ENCODE results near the gene SH3D19.
"Not testable (repeated sequence)": the region's sequence is repeated elsewhere in the genome, so short reads cannot be mapped to it uniquely, and the experiment has no call there.

The SH3D19 gene

DNA sequence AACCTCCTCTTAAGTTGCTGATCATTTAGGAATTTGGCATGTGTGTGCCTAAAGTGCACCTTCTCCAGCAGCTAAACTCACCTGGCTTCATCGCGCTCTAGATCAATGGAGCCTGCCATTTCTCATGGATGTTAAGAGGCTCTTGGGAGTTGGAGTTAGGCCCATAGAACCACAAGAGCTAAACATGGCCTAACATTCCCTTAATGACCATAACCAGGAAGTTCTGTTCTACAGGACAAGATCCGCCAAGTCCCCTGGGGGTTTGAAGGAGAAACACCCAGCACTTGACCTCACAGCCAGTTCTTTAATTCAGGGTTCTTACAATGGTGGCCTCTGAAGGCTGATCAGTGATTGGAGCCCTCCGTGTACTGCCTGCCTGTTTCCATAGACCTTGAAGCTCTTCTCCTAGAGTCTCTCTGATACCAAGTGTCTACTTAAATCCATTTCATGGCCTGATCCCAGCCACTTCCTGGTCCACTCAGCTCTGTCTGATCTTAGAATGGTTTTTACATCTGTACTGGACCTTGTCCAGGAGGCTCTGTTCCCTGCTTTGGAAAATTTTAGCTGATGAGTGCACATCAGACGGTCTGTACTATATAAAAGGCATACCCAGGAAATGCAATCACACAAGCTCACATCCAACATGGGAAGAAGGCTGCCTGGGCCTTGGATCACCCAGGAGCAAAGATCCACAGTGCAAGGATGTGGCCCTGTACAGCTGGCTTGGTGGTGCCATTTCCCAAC is 180.9 kb downstream of the SH3D19 start:
- Histone ChIP-seq H3K27ac (ENCODE audit: low read depth, low read length) (no peak overlapping the region), H3K4me1 (ENCODE audit: control insufficient read depth in 5 of 5, insufficient read depth in 5 of 5, low read length in 5 of 5) (peaks cover 0 to 9% (median 3%) of the 10 kb centered on the region in 5 donors), H3K36me3 (ENCODE audit: control insufficient read depth in 5 of 5, insufficient read depth in 5 of 5, low read length in 5 of 5) (peaks cover 44 to 87% (median 72%) of the 10 kb centered on the region in 5 donors), H3K9ac (ENCODE audit: low read length in 5 of 5) (no peak overlapping the region), H3K9me3 (ENCODE audit: control insufficient read depth in 5 of 5, low read length in 5 of 5) (no peaks in the 10 kb centered on the region), H3K27me3 (ENCODE audit: control insufficient read depth in 5 of 5, insufficient read depth in 4 of 5, low read length in 5 of 5) (no peaks in the 10 kb centered on the region), H3K4me3 (ENCODE audit: low read depth in 1 of 5, low read length in 5 of 5) (no peak overlapping the region)

DNA sequence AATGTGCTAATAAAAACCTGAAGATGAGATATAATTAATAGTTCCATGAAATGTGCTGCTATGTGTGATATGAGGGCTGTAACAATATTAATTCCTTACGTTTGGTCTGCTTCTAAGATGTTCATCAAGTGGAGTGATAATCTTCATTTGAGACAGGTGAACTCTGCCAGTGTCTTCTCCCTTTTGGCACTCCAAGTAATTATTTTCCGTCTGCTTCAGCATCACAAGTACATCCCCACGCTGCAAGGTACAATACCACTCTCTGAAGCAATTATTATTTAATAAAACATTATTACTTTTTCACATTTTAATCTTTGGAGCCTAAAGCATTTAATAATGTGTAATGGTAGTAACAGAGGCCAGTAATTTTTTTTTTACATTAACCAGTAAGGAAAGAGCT is 181.6 kb downstream of the SH3D19 start:
- H3K27ac ChIP-seq (ENCODE audit: low read depth, low read length), result no peak overlapping the region
- H3K9ac ChIP-seq (ENCODE audit: low read length in 5 of 5), result no peak overlapping the region
- peaks cover 0 to 9% (median 3%) of the 10 kb centered on the region in 5 donors for H3K4me1 ChIP-seq (ENCODE audit: control insufficient read depth in 5 of 5, insufficient read depth in 5 of 5, low read length in 5 of 5)
- peaks cover 40 to 85% (median 70%) of the 10 kb centered on the region in 5 donors for H3K36me3 ChIP-seq (ENCODE audit: control insufficient read depth in 5 of 5, insufficient read depth in 5 of 5, low read length in 5 of 5)
- H3K27me3 ChIP-seq (ENCODE audit: control insufficient read depth in 5 of 5, insufficient read depth in 4 of 5, low read length in 5 of 5), result no peaks in the 10 kb centered on the region
- H3K4me3 ChIP-seq (ENCODE audit: low read depth in 1 of 5, low read length in 5 of 5), result no peak overlapping the region
- no peaks in the 10 kb centered on the region for H3K9me3 ChIP-seq (ENCODE audit: control insufficient read depth in 5 of 5, low read length in 5 of 5)

DNA sequence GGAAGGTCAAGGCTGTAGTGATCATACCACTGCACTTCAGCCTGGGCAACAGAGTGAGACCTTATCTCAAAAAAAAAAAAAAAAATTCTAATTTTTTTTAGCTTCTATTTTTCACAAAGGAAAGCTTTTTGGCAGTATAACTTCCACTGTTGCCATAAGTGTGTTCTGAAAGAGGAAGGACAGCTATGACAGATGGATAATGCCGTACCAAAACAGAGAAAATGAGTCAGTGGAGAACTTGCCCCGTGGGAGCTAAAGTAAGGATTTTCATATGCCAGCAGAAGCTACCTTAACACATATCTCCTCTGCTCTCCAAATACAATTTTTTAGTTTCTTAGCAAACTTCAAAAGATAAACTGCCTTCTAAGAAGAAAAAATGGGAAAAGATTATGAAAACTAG is 182.2 kb downstream of the SH3D19 start:
- Histone ChIP-seq H3K9me3 (ENCODE audit: control insufficient read depth in 5 of 5, low read length in 5 of 5) (no peaks in the 10 kb centered on the region), H3K4me1 (ENCODE audit: control insufficient read depth in 5 of 5, insufficient read depth in 5 of 5, low read length in 5 of 5) (peaks cover 0 to 9% (median 3%) of the 10 kb centered on the region in 5 donors), H3K9ac (ENCODE audit: low read length in 5 of 5) (no peak overlapping the region), H3K36me3 (ENCODE audit: control insufficient read depth in 5 of 5, insufficient read depth in 5 of 5, low read length in 5 of 5) (peaks cover 36 to 87% (median 67%) of the 10 kb centered on the region in 5 donors), H3K27me3 (ENCODE audit: control insufficient read depth in 5 of 5, insufficient read depth in 4 of 5, low read length in 5 of 5) (no peaks in the 10 kb centered on the region), H3K27ac (ENCODE audit: low read depth, low read length) (no peak overlapping the region), H3K4me3 (ENCODE audit: low read depth in 1 of 5, low read length in 5 of 5) (no peak overlapping the region)

DNA sequence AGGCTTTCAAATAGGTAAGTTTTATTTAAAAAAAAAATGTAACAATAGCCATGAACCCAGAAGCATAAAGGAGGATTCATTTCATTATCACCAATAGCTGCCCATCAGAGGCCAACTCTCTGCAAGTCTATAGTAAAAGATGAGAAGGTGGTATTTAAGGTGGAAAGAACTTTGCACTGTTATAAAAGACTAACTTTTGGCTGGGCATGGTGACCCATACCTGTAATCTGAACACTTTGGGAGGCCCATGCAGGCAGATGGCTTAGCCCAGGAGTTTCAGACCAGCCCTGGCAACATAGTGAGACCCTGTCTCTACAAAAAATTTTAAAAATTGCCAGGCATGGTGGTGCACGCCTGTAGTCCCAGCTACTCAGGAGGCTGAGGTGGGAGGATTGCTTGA is 182.6 kb downstream of the SH3D19 start:
- Histone ChIP-seq H3K4me3 (ENCODE audit: low read depth in 1 of 5, low read length in 5 of 5) (no peak overlapping the region), H3K27me3 (ENCODE audit: control insufficient read depth in 5 of 5, insufficient read depth in 4 of 5, low read length in 5 of 5) (no peaks in the 10 kb centered on the region), H3K4me1 (ENCODE audit: control insufficient read depth in 5 of 5, insufficient read depth in 5 of 5, low read length in 5 of 5) (peaks cover 0 to 9% (median 5%) of the 10 kb centered on the region in 5 donors), H3K9me3 (ENCODE audit: control insufficient read depth in 5 of 5, low read length in 5 of 5) (no peaks in the 10 kb centered on the region), H3K9ac (ENCODE audit: low read length in 5 of 5) (no peak overlapping the region), H3K27ac (ENCODE audit: low read depth, low read length) (no peak overlapping the region), H3K36me3 (ENCODE audit: control insufficient read depth in 5 of 5, insufficient read depth in 5 of 5, low read length in 5 of 5) (peaks cover 36 to 85% (median 64%) of the 10 kb centered on the region in 5 donors)

DNA sequence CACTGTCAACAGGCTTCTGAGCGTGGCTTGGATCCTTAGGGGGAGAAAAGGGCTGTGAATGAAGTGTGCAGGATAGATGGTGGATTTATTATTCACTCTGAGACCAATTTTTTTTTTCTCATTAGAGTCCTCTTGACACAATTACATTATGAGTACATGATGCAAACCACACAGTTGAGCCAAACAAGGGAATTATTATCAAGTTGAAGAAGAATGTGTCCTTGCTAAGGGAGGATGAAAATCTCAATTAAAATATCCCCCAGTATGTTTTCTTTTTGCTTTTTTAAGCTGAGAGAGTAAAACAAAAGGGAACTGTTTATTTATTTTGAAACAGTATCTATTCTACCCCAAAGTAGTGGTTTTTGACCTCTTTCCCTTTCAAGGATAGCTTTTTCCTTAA is 185.6 kb downstream of the SH3D19 start:
- Histone ChIP-seq H3K36me3 (ENCODE audit: control insufficient read depth in 5 of 5, insufficient read depth in 5 of 5, low read length in 5 of 5) (peaks cover 49 to 86% (median 60%) of the 10 kb centered on the region in 5 donors), H3K4me1 (ENCODE audit: control insufficient read depth in 5 of 5, insufficient read depth in 5 of 5, low read length in 5 of 5) (peaks cover 0 to 8% (median 4%) of the 10 kb centered on the region in 5 donors), H3K9me3 (ENCODE audit: control insufficient read depth in 5 of 5, low read length in 5 of 5) (no peaks in the 10 kb centered on the region), H3K4me3 (ENCODE audit: low read depth in 1 of 5, low read length in 5 of 5) (no peak overlapping the region), H3K27me3 (ENCODE audit: control insufficient read depth in 5 of 5, insufficient read depth in 4 of 5, low read length in 5 of 5) (no peaks in the 10 kb centered on the region), H3K9ac (ENCODE audit: low read length in 5 of 5) (no peak overlapping the region), H3K27ac (ENCODE audit: low read depth, low read length) (no peak overlapping the region)

DNA sequence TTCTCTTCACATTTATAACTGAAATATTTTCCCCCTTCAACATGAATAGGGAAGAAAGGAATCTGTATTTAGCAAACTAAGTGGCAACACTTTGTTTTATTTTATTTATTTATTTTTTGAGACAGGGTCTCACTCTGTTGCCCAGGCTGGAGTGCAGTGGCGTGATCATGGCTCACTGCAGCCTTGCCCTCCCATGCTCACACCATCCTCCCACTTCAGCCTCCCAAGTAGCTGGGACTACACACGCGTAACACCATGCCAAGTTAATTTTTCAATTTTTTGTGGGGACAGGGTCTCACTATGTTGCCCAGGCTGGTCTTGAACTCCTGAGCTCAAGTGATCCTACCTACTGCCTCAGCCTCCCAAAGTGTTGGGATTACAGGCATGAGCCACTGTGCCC is 189.4 kb downstream of the SH3D19 start:
- not testable (repeated sequence) for H3K4me3 ChIP-seq (ENCODE audit: low read depth in 1 of 5, low read length in 5 of 5); H3K27ac ChIP-seq (ENCODE audit: low read depth, low read length); H3K4me1 ChIP-seq (ENCODE audit: control insufficient read depth in 5 of 5, insufficient read depth in 5 of 5, low read length in 5 of 5); H3K9me3 ChIP-seq (ENCODE audit: control insufficient read depth in 5 of 5, low read length in 5 of 5); H3K27me3 ChIP-seq (ENCODE audit: control insufficient read depth in 5 of 5, insufficient read depth in 4 of 5, low read length in 5 of 5); H3K9ac ChIP-seq (ENCODE audit: low read length in 5 of 5)
- peaks cover 55 to 85% (median 64%) of the 10 kb centered on the region in 5 donors for H3K36me3 ChIP-seq (ENCODE audit: control insufficient read depth in 5 of 5, insufficient read depth in 5 of 5, low read length in 5 of 5)

DNA sequence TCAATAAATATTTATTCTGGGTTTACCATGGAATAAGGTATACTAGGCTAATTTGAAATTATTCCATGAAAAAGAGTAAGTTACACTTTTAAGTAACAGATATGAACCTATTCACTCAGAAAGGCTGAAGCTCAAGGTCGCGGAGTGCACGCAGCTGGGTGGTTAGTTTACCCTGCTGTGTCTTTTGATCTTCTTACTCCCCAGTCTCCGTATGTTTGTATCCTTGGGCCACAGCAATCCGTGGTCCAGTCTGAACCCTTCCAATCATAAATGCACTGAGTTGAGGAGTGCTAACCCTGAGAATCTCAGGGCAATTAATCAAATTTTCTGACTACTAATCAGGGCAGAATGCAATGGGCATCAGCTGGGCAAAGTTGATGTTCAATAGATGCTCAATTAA is 192.1 kb downstream of the SH3D19 start:
- Histone ChIP-seq H3K27ac (ENCODE audit: low read depth, low read length) (no peak overlapping the region), H3K9me3 (ENCODE audit: control insufficient read depth in 5 of 5, low read length in 5 of 5) (no peaks in the 10 kb centered on the region), H3K4me3 (ENCODE audit: low read depth in 1 of 5, low read length in 5 of 5) (no peak overlapping the region), H3K27me3 (ENCODE audit: control insufficient read depth in 5 of 5, insufficient read depth in 4 of 5, low read length in 5 of 5) (no peaks in the 10 kb centered on the region), H3K4me1 (ENCODE audit: control insufficient read depth in 5 of 5, insufficient read depth in 5 of 5, low read length in 5 of 5) (peaks cover 0 to 5% (median 3%) of the 10 kb centered on the region in 5 donors), H3K9ac (ENCODE audit: low read length in 5 of 5) (no peak overlapping the region), H3K36me3 (ENCODE audit: control insufficient read depth in 5 of 5, insufficient read depth in 5 of 5, low read length in 5 of 5) (peaks cover 48 to 83% (median 55%) of the 10 kb centered on the region in 5 donors)

DNA sequence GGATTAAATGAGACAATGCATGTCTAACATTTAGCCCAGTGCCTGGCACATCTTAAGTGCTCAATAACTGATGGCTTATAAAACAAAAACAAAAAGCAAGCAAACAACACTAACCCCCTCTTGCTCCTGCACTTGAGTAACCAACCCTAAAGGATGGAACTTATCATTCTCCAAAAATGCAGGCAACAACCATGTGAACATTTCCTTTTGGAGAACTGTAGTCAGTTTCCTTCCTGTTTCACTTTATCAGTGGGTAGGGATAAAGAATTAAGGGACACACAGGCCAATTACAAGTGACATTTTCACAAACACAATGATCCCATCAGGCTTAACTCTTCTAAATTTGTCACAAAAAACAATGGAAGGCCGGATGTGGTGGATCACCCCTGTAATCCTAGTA is 195.6 kb downstream of the SH3D19 start:
- no peak overlapping the region for H3K4me3 ChIP-seq (ENCODE audit: low read depth in 1 of 5, low read length in 5 of 5)
- H3K4me1 ChIP-seq (ENCODE audit: control insufficient read depth in 5 of 5, insufficient read depth in 5 of 5, low read length in 5 of 5), result peaks cover 0 to 4% (median 0%) of the 10 kb centered on the region in 5 donors
- no peaks in the 10 kb centered on the region for H3K27me3 ChIP-seq (ENCODE audit: control insufficient read depth in 5 of 5, insufficient read depth in 4 of 5, low read length in 5 of 5)
- H3K36me3 ChIP-seq (ENCODE audit: control insufficient read depth in 5 of 5, insufficient read depth in 5 of 5, low read length in 5 of 5), result peaks cover 52 to 86% (median 66%) of the 10 kb centered on the region in 5 donors
- H3K27ac ChIP-seq (ENCODE audit: low read depth, low read length), result no peak overlapping the region
- no peak overlapping the region for H3K9ac ChIP-seq (ENCODE audit: low read length in 5 of 5)
- no peaks in the 10 kb centered on the region for H3K9me3 ChIP-seq (ENCODE audit: control insufficient read depth in 5 of 5, low read length in 5 of 5)

DNA sequence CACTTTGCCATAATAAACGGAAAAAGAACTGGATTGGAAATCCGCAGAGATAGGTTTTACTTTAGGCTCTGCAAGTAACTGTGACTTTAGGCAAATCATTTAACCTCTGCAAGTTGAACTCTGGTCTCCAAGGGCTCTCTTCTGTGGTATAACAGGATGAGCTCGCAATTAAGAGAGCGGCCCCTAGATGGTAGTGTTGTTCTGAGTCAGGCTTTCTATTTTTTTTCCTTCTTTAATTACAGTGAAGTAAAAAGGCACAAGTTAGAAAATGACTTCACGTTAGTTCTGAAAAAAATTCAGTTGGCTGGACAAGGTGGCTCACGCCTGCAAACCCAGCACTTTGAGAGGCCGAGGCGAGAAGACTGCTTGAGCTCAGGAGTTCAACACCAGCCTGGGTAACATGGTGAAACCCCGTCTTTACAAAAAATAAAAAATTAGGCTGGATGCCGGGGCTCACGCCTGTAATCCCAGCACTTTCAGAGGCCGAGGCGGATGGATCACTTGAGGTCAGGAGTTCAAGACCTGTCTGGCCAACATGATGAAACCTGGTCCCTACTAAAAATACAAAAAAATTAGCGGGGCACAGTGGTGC is 207.9 kb downstream of the SH3D19 start:
- Histone ChIP-seq H3K4me3 (ENCODE audit: low read depth in 1 of 5, low read length in 5 of 5) (no peak overlapping the region), H3K27ac (ENCODE audit: low read depth, low read length) (no peak overlapping the region), H3K9ac (ENCODE audit: low read length in 5 of 5) (no peak overlapping the region), H3K27me3 (ENCODE audit: control insufficient read depth in 5 of 5, insufficient read depth in 4 of 5, low read length in 5 of 5) (no peaks in the 10 kb centered on the region), H3K36me3 (ENCODE audit: control insufficient read depth in 5 of 5, insufficient read depth in 5 of 5, low read length in 5 of 5) (peaks cover 22 to 49% (median 45%) of the 10 kb centered on the region in 5 donors), H3K9me3 (ENCODE audit: control insufficient read depth in 5 of 5, low read length in 5 of 5) (no peaks in the 10 kb centered on the region), H3K4me1 (ENCODE audit: control insufficient read depth in 5 of 5, insufficient read depth in 5 of 5, low read length in 5 of 5) (no peaks in the 10 kb centered on the region)

DNA sequence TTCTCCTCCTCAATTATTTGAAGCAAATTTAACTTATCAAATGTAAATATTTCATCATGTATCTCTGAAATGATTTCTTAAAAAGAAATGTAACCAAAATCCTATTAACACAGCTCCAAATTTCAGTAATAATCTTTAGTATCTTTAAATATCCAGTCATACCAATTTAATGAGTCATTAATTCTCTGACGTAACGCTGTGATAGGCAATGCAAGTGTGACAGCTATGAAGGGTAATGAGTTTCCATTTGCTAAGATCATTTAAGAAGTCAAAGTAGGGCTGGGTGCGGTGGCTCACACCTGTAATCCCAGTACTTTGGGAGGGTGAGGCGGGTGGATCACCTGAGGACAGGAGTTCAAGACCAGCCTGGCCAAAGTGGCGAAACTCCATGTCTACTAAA is 210.4 kb downstream of the SH3D19 start:
- Histone ChIP-seq H3K9me3 (ENCODE audit: control insufficient read depth in 5 of 5, low read length in 5 of 5) (no peaks in the 10 kb centered on the region), H3K36me3 (ENCODE audit: control insufficient read depth in 5 of 5, insufficient read depth in 5 of 5, low read length in 5 of 5) (peaks cover 4 to 43% (median 35%) of the 10 kb centered on the region in 5 donors), H3K27ac (ENCODE audit: low read depth, low read length) (peak overlapping the region; percentile 21)

More for the DNA sequence above, 210.4 kb downstream of the SH3D19 start:
- no peaks in the 10 kb centered on the region for H3K27me3 ChIP-seq (ENCODE audit: control insufficient read depth in 5 of 5, insufficient read depth in 4 of 5, low read length in 5 of 5)
- H3K4me3 ChIP-seq (ENCODE audit: low read depth in 1 of 5, low read length in 5 of 5), result no peak overlapping the region
- peak overlapping the region in 1 of 5 donors; percentile 32 for H3K9ac ChIP-seq (ENCODE audit: low read length in 5 of 5)
- H3K4me1 ChIP-seq (ENCODE audit: control insufficient read depth in 5 of 5, insufficient read depth in 5 of 5, low read length in 5 of 5), result no peaks in the 10 kb centered on the region

All from subcutaneous abdominal adipose tissue (tissue), 5 donors.